NOMO-1 treated with DMSO at 0.1 percent for 48 hours (cell line): ENCODE results near the gene AFF2.

ENCODE experiments used
- DNase-seq: peaks from one replicate; lab custom pipeline; 2025; ENCODE audit not compliant: unreplicated experiment; lab: John Stamatoyannopoulos, UW

The AFF2 gene

DNA sequence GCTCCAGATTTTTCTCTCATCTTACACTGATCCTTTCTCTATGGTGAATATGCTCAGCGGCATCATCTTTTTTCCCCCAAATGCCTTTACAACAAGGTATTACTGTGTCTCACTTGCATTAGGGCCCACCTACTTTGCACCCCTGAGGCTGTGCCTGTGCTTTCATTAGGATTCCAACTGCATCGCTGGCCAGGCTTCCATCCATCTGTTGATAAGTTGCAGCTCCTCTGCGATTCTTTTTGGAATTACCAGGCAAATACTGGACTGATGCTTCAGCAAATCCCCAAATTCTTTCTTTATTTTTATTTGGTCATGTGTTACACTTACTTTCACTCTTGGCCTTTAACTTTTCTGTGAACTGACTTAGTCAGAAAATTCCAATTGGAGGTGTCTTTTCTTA is 77.3 kb downstream of the AFF2 start:
- no peak for DNase-seq

GRCh38 chrX:148580016-148580415 is 79.6 kb downstream of the AFF2 start:
- no peak for DNase-seq

GRCh38 chrX:148582353-148582752 is 81.9 kb downstream of the AFF2 start:
- no peak for DNase-seq

- peak; percentile 19 for DNase-seq
Observed at GRCh38 chrX:148588649-148589310, 88.4 kb downstream of the AFF2 start.

DNA sequence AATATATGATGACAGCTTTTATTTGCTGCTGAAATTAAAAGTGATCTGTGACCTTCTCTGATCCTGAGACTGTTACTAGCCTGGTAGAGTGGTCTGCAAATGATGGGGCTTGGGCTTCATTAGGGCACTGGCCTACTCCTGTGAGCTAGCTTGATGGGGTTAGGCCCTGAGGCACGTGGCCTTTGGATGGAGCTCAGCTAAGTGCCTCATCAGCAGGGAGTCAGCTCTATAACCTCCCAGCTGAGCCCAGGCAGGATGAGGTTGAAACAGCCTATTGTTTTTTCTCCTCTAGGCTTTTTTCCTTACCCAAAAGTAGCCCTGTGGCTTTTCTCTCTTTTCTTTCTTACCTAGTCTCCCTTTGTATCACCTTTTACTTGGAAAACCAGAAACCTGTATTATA is 92.2 kb downstream of the AFF2 start:
- DNase-seq, result no peak

GRCh38 chrX:148593146-148593545 is 92.7 kb downstream of the AFF2 start:
- DNase-seq, result no peak

GRCh38 chrX:148593987-148594386 is 93.6 kb downstream of the AFF2 start:
- DNase-seq, result no peak

DNA sequence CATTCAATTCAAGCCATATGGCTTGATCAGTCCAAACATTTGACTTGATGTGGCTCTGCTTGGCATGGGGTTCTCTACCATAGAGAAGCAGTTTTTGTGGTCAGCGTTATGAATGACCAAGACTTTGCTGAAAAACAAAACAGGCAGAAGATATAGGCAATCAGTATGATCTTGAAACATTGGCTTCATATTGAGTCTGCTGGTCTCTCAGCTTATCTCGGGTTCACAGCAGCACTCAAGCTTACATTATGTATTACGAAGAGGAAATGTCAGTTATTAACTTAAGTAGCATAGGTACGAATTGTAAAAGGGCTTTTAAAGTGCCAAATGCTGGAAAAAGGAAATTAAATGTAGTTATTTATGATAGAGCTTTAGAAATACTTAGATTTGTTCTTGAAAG is 99.0 kb downstream of the AFF2 start:
- DNase-seq, result no peak

DNA sequence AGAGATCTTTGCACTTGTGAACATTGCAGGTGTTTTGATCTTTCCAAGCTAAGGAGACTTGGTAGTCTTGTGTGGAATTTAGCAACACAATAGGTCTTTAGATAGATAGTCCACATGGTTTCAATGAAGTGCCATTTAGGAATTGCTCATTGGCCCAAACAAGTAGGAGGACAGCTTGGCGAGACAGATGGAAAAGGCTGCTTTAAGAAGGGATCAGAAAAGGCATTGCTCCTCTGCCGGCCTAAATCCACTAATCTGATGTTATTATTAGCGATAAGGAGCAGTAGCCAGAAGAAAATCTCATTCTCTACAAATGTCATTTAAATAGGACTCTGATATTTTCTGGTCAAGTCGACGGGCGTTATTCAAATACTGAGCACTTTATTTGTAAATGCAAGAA is 99.7 kb downstream of the AFF2 start:
- DNase-seq, result no peak

DNA sequence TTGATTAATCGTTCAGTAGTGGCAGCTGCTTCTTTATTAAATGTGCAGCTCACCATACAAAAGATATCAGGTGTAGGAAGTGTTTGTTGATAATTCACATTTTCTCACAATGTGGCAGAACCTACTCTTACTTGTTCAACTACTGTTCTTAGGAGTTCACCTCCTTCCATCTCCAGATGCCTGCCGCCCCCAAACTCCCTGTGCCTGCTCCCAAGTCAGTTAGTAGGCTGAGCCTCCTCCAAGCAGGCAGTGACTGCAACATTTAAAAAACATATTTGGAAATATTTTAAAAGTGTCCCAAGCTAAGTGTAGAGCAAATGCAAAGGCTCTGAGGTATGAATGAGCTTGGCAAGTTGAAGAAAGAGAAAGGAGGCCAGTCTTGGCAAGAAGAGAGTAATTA is 100.2 kb downstream of the AFF2 start:
- DNase-seq, result no peak

GRCh38 chrX:148601034-148601433 is 100.6 kb downstream of the AFF2 start:
- DNase-seq, result peak; percentile 63

DNA sequence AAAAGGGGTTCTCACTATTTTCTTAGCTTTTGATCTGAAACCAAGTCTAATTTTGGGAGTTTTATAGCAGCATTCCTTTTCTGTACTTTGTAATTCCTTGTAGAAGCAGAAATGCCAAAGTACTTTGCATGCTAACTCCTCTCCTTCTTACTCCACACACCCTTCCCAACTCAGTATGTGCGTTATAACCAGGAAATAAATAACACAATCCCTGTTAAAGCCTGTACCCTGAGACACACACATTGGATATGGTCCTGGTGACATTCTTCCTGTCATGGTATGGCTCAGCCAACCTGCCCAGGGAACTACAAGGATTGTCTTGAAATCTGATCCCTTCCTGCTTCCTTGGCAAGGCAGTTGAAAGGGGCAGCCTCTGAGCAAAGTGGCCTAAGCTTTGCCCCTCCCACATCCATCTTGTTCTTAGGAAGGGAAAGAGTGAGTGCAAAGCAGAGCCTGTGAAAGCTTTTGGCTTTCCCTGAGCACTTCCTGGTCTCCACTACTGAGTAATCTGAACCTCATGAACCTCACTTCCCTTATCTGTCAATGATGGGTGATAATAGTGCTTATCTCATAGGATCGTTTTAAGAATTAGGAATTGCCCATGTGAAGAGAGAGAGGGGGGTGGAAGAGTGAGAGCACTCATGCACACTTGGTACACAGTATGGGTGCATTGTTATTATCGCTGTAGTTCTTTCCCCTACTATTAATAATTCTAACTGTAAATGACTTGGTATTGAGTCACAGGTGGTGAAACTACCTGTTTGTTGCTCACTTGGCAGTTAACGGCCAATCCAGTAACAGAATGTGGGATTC is 109.3 kb downstream of the AFF2 start:
- DNase-seq, result peak; percentile 59

GRCh38 chrX:148610328-148610698 is 109.9 kb downstream of the AFF2 start:
- DNase-seq, result peak; percentile 52

- DNase-seq, result no peak
Observed at GRCh38 chrX:148611993-148612392, 111.6 kb downstream of the AFF2 start.

DNA sequence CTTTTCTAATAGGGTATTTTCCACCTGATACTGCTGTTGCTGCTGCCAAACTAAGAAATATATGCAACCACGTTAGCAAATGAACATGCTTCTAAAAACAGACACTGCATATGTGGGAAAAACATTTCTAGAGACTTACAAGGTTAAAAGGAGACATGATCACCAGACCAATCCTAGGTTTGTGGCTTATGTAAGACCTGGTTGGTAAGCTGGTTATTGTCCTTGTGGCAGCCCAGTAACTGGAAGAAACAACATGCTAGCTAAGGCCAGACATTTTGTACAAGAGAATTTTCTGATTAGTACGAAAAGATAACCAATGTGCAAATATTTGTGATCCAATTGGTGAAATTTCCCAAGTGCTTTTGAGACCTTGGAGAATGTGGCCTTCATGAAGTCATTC is 112.0 kb downstream of the AFF2 start:
- DNase-seq, result no peak

GRCh38 chrX:148613636-148614035 is 113.2 kb downstream of the AFF2 start:
- DNase-seq, result no peak

GRCh38 chrX:148615491-148615890 is 115.1 kb downstream of the AFF2 start:
- no peak for DNase-seq

- DNase-seq, result no peak
Observed at GRCh38 chrX:148618470-148619445, 118.3 kb downstream of the AFF2 start.

DNA sequence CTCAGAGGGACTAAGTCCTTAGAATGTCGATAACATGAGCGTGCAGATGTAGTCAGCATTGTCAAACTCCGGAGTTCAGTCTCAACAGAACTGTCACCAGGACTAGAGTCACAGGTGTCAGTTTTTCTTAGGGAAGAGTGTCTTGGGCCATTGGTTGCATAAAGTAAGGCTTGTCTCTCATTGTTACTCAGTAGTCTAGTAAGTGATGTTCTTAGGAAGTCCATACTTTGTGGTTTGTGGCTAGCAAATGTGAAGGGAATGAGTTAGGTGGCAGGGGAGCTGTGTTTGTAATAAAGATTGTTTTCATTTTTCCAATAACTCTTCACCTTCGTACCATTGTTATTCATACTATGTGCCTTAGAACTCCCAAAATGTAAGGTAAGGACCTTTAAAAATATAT is 119.6 kb downstream of the AFF2 start:
- no peak for DNase-seq

DNA sequence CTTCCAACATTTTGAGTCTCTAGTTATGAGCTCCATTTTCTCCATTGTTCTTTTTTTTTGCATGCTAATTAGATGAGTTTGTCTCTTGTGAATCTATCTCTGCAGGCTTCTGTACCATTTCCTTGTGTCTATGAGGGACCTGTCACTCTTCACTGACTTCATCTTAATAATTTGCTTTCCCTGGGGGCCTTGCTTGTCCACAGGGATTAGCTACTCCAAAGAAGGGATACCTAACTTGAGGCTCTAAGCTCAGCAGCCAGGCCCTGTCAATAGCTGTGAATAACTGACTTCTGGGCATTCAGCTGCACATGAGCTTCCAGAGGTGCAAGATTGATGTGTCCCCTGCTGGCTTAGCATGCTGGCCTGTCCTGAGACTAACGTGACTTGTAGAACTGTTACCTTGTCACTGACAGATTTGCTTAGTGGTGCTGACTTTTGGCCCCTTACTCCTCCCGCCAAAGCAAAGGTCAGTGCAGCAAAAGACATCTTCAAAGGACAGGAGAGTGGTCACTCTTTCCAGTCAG is 124.6 kb downstream of the AFF2 start:
- no peak for DNase-seq

GRCh38 chrX:148628621-148629020 is 128.2 kb downstream of the AFF2 start:
- DNase-seq, result no peak
